IMR-90 (cell line): Measurements from ENCODE around the gene DOK4. TPM values are rescaled to one million over a fixed set of nuclear protein-coding genes. Genes with fewer than 3 reads are reported as not detected.

Source experiments
- ATAC-seq: fragments of 200-7000 bp; cut with Tn5 transposase; 2 replicates; pipeline ENCODE4 v1.9.1; 2020; ENCODE audit warnings: low read depth, mild to moderate bottlenecking, moderate library complexity
- BruUV-seq: library from RNA; stranded (reverse); fragments of 400-500 nt; replicated peaks from 2 replicates; lab custom pipeline; 2021; lab: Mats Ljungman, UMichigan
- CTCF ChIA-PET: fragments of 300-600 bp; formaldehyde crosslinking; extraction: SDS; loops from one replicate; lab custom pipeline; 2021; ENCODE audit warnings: antibody characterized with exemption; lab: Yijun Ruan, JAX
- POLR2A ChIA-PET: fragments of 300-600 bp; sonication (Branson Sonifier 250); formaldehyde crosslinking; loops from one replicate; lab custom pipeline; 2022; ENCODE audit warnings: antibody characterized with exemption; ENCODE audit not compliant: unreplicated experiment; lab: Charles Lee
- DNase-seq: peaks from one replicate; pipeline ENCODE4 v3.0.0; 2013
- H2AFZ ChIP-seq: replicated peaks from 2 replicates; pipeline ENCODE3; 2013; ENCODE audit warnings: low read length, mild to moderate bottlenecking; ENCODE audit not compliant: poor library complexity
- H2AK5ac ChIP-seq: 2 replicates; pipeline ENCODE4 v1.6.1; 2013; ENCODE audit warnings: low read depth, low read length, inconsistent platforms
- H2AK9ac ChIP-seq: replicated peaks from 2 replicates; pipeline ENCODE3; 2013; ENCODE audit warnings: mild to moderate bottlenecking, low read depth, low read length, moderate library complexity; ENCODE audit not compliant: poor library complexity
- H2BK120ac ChIP-seq: 2 replicates; pipeline ENCODE4 v1.6.1; 2013; ENCODE audit warnings: low read depth, low read length, inconsistent platforms
- H2BK15ac ChIP-seq: 3 replicates; pipeline ENCODE4 v1.6.1; 2013; ENCODE audit warnings: low read depth, low read length, inconsistent platforms
- H2BK20ac ChIP-seq: 2 replicates; pipeline ENCODE4 v1.6.1; 2013; ENCODE audit warnings: low read depth, mild to moderate bottlenecking, inconsistent platforms, low read length, moderate library complexity
- H2BK5ac ChIP-seq: 2 replicates; pipeline ENCODE4 v1.6.1; 2013; ENCODE audit warnings: mild to moderate bottlenecking, low read depth, low read length, inconsistent platforms; ENCODE audit not compliant: poor library complexity, severe bottlenecking
- H3K14ac ChIP-seq: replicated peaks from 2 replicates; pipeline ENCODE4 v1.6.1; 2013; ENCODE audit warnings: low read depth, low read length, inconsistent platforms
- H3K18ac ChIP-seq: 2 replicates; pipeline ENCODE4 v1.6.1; 2013; ENCODE audit warnings: low read depth, low read length, control low read depth
- H3K23ac ChIP-seq: 2 replicates; pipeline ENCODE4 v1.6.1; 2013; ENCODE audit warnings: low read depth, low read length, inconsistent platforms
- H3K27ac ChIP-seq: 2 replicates; pipeline ENCODE4 v1.5.1; 2013; ENCODE audit warnings: mild to moderate bottlenecking, control low read depth, low read length; ENCODE audit not compliant: insufficient read depth
- H3K27me3 ChIP-seq: 2 replicates; pipeline ENCODE4 v1.6.1; 2013; ENCODE audit warnings: low read length; ENCODE audit not compliant: control insufficient read depth, insufficient read depth
- H3K36me3 ChIP-seq: 2 replicates; pipeline ENCODE4 v1.6.1; 2013; ENCODE audit warnings: low read length, mixed read lengths; ENCODE audit not compliant: control insufficient read depth, insufficient read depth
- H3K4ac ChIP-seq: 2 replicates; pipeline ENCODE4 v1.6.1; 2013; ENCODE audit warnings: low read depth, low read length, inconsistent platforms
- H3K4me1 ChIP-seq: 2 replicates; pipeline ENCODE4 v1.6.1; 2013; ENCODE audit warnings: low read length, mixed read lengths; ENCODE audit not compliant: control insufficient read depth, insufficient read depth
- H3K4me2 ChIP-seq: 2 replicates; pipeline ENCODE4 v1.6.1; 2013; ENCODE audit warnings: low read depth, mild to moderate bottlenecking, control low read depth, low read length, moderate library complexity
- H3K4me3 ChIP-seq: 2 replicates; pipeline ENCODE4 v1.5.1; 2013; ENCODE audit warnings: low read depth, mild to moderate bottlenecking, control low read depth, low read length, moderate library complexity; ENCODE audit not compliant: insufficient read depth
- H3K56ac ChIP-seq: 2 replicates; pipeline ENCODE4 v1.6.1; 2013; ENCODE audit warnings: low read length, inconsistent platforms; ENCODE audit not compliant: insufficient read depth; ENCODE audit errors: extremely low read depth
- H3K79me1 ChIP-seq, 2 experiments: 2 replicates each; pipeline ENCODE4 v1.6.1; 2013; ENCODE audit warnings: low read length in 2 of 2, inconsistent platforms in 1 of 2, low read depth in 1 of 2
- H3K9ac ChIP-seq: 2 replicates; pipeline ENCODE4 v1.6.1; 2013; ENCODE audit warnings: low read depth, low read length, control low read depth
- H3K9me1 ChIP-seq: 2 replicates; pipeline ENCODE4 v1.6.1; 2013; ENCODE audit warnings: low read length, inconsistent platforms; ENCODE audit not compliant: insufficient read depth
- H3K9me3 ChIP-seq: 2 replicates; pipeline ENCODE4 v1.6.1; 2013; ENCODE audit warnings: low read length; ENCODE audit not compliant: control insufficient read depth, insufficient read depth
- H4K20me1 ChIP-seq: 2 replicates; pipeline ENCODE4 v1.6.1; 2013; ENCODE audit warnings: low read length, inconsistent platforms; ENCODE audit not compliant: insufficient read depth
- H4K5ac ChIP-seq: 2 replicates; pipeline ENCODE4 v1.6.1; 2013; ENCODE audit warnings: mild to moderate bottlenecking, low read depth, low read length, control low read depth
- H4K8ac ChIP-seq, 2 experiments: 2 replicates each; pipeline ENCODE4 v1.6.1; 2013; ENCODE audit warnings: low read depth in 2 of 2, low read length in 2 of 2, control low read depth in 1 of 2, inconsistent platforms in 1 of 2
- H4K91ac ChIP-seq: 2 replicates; pipeline ENCODE4 v1.6.1; 2013; ENCODE audit warnings: low read depth, low read length, inconsistent platforms; ENCODE audit not compliant: insufficient read depth
- BHLHE40 ChIP-seq: fragments of 150-350 bp; IDR thresholded peaks from 2 replicates; pipeline ENCODE4 v1.6.1; 2016; ENCODE audit warnings: mild to moderate bottlenecking, low read depth, low read length
- CEBPB ChIP-seq: IDR thresholded peaks from 2 replicates; pipeline ENCODE4 v1.6.1; 2012; ENCODE audit warnings: low read depth, low read length, improper control_type of control experiment
- CHD1 ChIP-seq: IDR thresholded peaks from 2 replicates; pipeline ENCODE4 v1.6.1; 2012; ENCODE audit warnings: low read depth, low read length, improper control_type of control experiment
- CTCF ChIP-seq: conservative IDR thresholded peaks from 2 replicates; pipeline ENCODE4 v1.5.1; 2012; ENCODE audit warnings: mild to moderate bottlenecking, low read depth, low read length, improper control_type of control experiment
- ELK1 ChIP-seq: fragments of 150-350 bp; IDR thresholded peaks from 2 replicates; pipeline ENCODE4 v1.6.1; 2016; ENCODE audit warnings: low read depth, mild to moderate bottlenecking, low read length, moderate library complexity, borderline replicate concordance
- FOS ChIP-seq: fragments of 150-350 bp; IDR thresholded peaks from 2 replicates; pipeline ENCODE4 v1.6.1; 2016; ENCODE audit warnings: low read depth, low read length
- MAFK ChIP-seq: IDR thresholded peaks from 2 replicates; pipeline ENCODE4 v1.6.1; 2012; ENCODE audit warnings: low read depth, low read length, improper control_type of control experiment
- MAZ ChIP-seq: IDR thresholded peaks from 2 replicates; pipeline ENCODE4 v1.6.1; 2012; ENCODE audit warnings: low read depth, mild to moderate bottlenecking, low read length, improper control_type of control experiment, moderate library complexity, borderline replicate concordance
- MXI1 ChIP-seq: IDR thresholded peaks from 2 replicates; pipeline ENCODE4 v1.6.1; 2012; ENCODE audit warnings: low read depth, mild to moderate bottlenecking, low read length, moderate library complexity, borderline replicate concordance
- NFE2L2 ChIP-seq: fragments of 150-350 bp; IDR thresholded peaks from 2 replicates; pipeline ENCODE4 v1.6.1; 2016; ENCODE audit warnings: low read depth, mild to moderate bottlenecking, low read length
- POLR2A ChIP-seq: IDR thresholded peaks from 2 replicates; pipeline ENCODE4 v1.6.1; 2012; ENCODE audit warnings: mild to moderate bottlenecking, low read depth, low read length
- RAD21 ChIP-seq: IDR thresholded peaks from 2 replicates; pipeline ENCODE4 v1.6.1; 2012; ENCODE audit warnings: low read length, improper control_type of control experiment
- RCOR1 ChIP-seq: IDR thresholded peaks from 2 replicates; pipeline ENCODE4 v1.6.1; 2012; ENCODE audit warnings: mild to moderate bottlenecking, low read length, improper control_type of control experiment; ENCODE audit not compliant: insufficient replicate concordance
- RFX5 ChIP-seq: IDR thresholded peaks from 2 replicates; pipeline ENCODE4 v1.8.0; 2012; ENCODE audit warnings: low read depth, mild to moderate bottlenecking, low read length, moderate library complexity
- SMC3 ChIP-seq: fragments of 150-350 bp; IDR thresholded peaks from 2 replicates; pipeline ENCODE4 v1.6.1; 2016; ENCODE audit warnings: low read depth, mild to moderate bottlenecking, antibody characterized with exemption, low read length, moderate library complexity
- USF2 ChIP-seq: fragments of 150-350 bp; IDR thresholded peaks from 2 replicates; pipeline ENCODE4 v1.6.1; 2017; ENCODE audit warnings: mild to moderate bottlenecking, antibody characterized with exemption, low read length, low read depth
- WGBS, 2 experiments: methylation state at CpG; one replicate each; pipeline versions ENCODE4 v1.1.5 to v1.1.7; 2013; ENCODE audit warnings: missing lambda C conversion rate in 2 of 2; ENCODE audit not compliant: insufficient read length in 1 of 2; ENCODE audit errors: extremely low coverage in 2 of 2; 5-methylcytosine and 5-hydroxymethylcytosine counted together
- dilution Hi-C: fragments of 300-500 bp; cut with HindIII; formaldehyde crosslinking; loops from one replicate; pipeline ENCODE4 v1.14.3; 2018; ENCODE audit warnings: low sequenced_read_pairs; ENCODE audit not compliant: unreplicated experiment
- in situ Hi-C: fragments of 300-500 bp; cut with MboI; formaldehyde crosslinking; loops from 3 replicates; pipeline ENCODE4 v1.14.3; 2019; ENCODE audit warnings: low sequenced_read_pairs, inconsistent platforms, mixed read lengths
- intact Hi-C: fragments of 100-400 bp; cut with micrococcal nuclease; formaldehyde crosslinking; loops from 2 replicates; pipeline ENCODE4 v1.10.0; 2022
- polyA plus RNA-seq, 3 experiments: library from polyadenylated mRNA; depleted of rRNA; stranded (reverse); fragments of >200 nt; gene quantifications; 2 replicates each; pipeline ENCODE4 v1.2.3, GENCODE V29; 2012; ENCODE audit warnings: low replicate concordance in 1 of 3
- total RNA-seq: library from RNA; depleted of rRNA; stranded (reverse); fragments of >200 nt; gene quantifications from 2 replicates; pipeline ENCODE4 v1.2.3, GENCODE V29; 2012

Gene DOK4
- total and polyA plus RNA-seq, 2 of the 4 experiments (the other 2 are of a cell fraction): 22.0 to 25.9 TPM

- WGBS, 2 experiments: 93% methylated on average over 3 of the region's 4 CpGs; no CpG with 5 or more reads in 1 of the 2 experiments
- H4K5ac ChIP-seq: no peak overlapping the region
- no peaks in the 10 kb centered on the region for H4K20me1 ChIP-seq
- no peak overlapping the region for H2BK5ac ChIP-seq
- H4K8ac ChIP-seq: no peak overlapping the region
- dilution Hi-C loops: no loop called here
- in situ Hi-C loops: no loop called here
- H3K4me3 ChIP-seq: no peak overlapping the region
- no peak overlapping the region for H2BK120ac ChIP-seq
- no peak overlapping the region for H2BK15ac ChIP-seq
- no peak overlapping the region for H3K18ac ChIP-seq
- H3K4me1 ChIP-seq: no peaks in the 10 kb centered on the region
- H3K27ac ChIP-seq: no peak overlapping the region
- peaks cover 6% of the 10 kb centered on the region; the same call in 1 of the 2 replicates for H3K9me1 ChIP-seq
- POLR2A ChIA-PET: no interaction called here
- peaks cover 23% of the 10 kb centered on the region for H3K36me3 ChIP-seq
- intact Hi-C loops: no loop called here
- no peak overlapping the region for H3K9ac ChIP-seq
- ATAC-seq (no peak), DNase-seq (no peak)
- H2AK9ac ChIP-seq: no peak overlapping the region
- no peak overlapping the region for H4K91ac ChIP-seq
- no peaks in the 10 kb centered on the region for H3K9me3 ChIP-seq
- H2AK5ac ChIP-seq: no peak overlapping the region
- H3K23ac ChIP-seq: no peak overlapping the region
- H3K14ac ChIP-seq: no peak overlapping the region
- no peak overlapping the region for H2BK20ac ChIP-seq
- TF ChIP-seq FOS (no peak), ELK1 (no peak), RCOR1 (no peak), CEBPB (no peak), RFX5 (no peak), POLR2A (no peak), CTCF (no peak), CHD1 (no peak), MAZ (no peak), BHLHE40 (no peak), MAFK (no peak), SMC3 (no peak), MXI1 (no peak), RAD21 (no peak), NFE2L2 (no peak), USF2 (no peak)
- H3K79me1 ChIP-seq: no peaks in the 10 kb centered on the region
- H2AFZ ChIP-seq: no peak overlapping the region
- H3K27me3 ChIP-seq: peaks cover 2% of the 10 kb centered on the region; the same call in 1 of the 2 replicates
- BruUV-seq: no TSS peak
- no peak overlapping the region for H3K56ac ChIP-seq
- CTCF ChIA-PET: interaction anchor here (0.5 kb wide), 1 partner anchor 352 kb away, joined by 3 read pairs; no protein-coding TSS in a partner anchor
- H3K4me2 ChIP-seq: no peak overlapping the region
- no peak overlapping the region for H3K4ac ChIP-seq
Observed at GRCh38 chr16:57514371-57514770, 28.1 kb upstream of the DOK4 start.
